Measurements from ENCODE around the gene MMP25. TPM values are rescaled to one million over a fixed set of nuclear protein-coding genes. Genes with fewer than 3 reads are reported as not detected.

The MMP25 gene
- total RNA-seq, 1 donor: under 0.01 TPM

DNA sequence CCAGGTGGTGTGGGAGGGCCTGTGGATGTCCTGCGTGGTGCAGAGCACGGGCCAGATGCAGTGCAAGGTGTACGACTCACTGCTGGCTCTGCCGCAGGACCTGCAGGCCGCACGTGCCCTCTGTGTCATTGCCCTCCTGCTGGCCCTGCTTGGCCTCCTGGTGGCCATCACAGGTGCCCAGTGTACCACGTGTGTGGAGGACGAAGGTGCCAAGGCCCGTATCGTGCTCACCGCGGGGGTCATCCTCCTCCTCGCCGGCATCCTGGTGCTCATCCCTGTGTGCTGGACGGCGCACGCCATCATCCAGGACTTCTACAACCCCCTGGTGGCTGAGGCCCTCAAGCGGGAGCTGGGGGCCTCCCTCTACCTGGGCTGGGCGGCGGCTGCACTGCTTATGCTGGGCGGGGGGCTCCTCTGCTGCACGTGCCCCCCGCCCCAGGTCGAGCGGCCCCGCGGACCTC, 32.8 kb upstream of the MMP25 start:
- TF ChIP-seq, protein P1, sequence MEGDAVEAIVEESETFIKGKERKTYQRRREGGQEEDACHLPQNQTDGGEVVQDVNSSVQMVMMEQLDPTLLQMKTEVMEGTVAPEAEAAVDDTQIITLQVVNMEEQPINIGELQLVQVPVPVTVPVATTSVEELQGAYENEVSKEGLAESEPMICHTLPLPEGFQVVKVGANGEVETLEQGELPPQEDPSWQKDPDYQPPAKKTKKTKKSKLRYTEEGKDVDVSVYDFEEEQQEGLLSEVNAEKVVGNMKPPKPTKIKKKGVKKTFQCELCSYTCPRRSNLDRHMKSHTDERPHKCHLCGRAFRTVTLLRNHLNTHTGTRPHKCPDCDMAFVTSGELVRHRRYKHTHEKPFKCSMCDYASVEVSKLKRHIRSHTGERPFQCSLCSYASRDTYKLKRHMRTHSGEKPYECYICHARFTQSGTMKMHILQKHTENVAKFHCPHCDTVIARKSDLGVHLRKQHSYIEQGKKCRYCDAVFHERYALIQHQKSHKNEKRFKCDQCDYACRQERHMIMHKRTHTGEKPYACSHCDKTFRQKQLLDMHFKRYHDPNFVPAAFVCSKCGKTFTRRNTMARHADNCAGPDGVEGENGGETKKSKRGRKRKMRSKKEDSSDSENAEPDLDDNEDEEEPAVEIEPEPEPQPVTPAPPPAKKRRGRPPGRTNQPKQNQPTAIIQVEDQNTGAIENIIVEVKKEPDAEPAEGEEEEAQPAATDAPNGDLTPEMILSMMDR (IDR thresholded peaks at IDR 0.05; ENCODE audit: extremely low read depth, low read depth, low read length): no peak
- Histone ChIP-seq H3K27ac (ENCODE audit: low read depth, low read length) (no peak overlapping the region), H3K36me3 (ENCODE audit: insufficient read depth, low read length) (no peaks in the 10 kb centered on the region), H3K27me3 (ENCODE audit: insufficient read depth, low read length) (peaks cover 59% of the 10 kb centered on the region), H3K79me2 (ENCODE audit: insufficient read depth, low read length) (no peaks in the 10 kb centered on the region), H4K20me1 (ENCODE audit: insufficient read depth, low read length) (no peaks in the 10 kb centered on the region), H3K4me2 (ENCODE audit: insufficient read depth, low read length) (no peak overlapping the region), H3K9me3 (ENCODE audit: low read depth, low read length) (no peaks in the 10 kb centered on the region), H3K4me1 (ENCODE audit: insufficient read depth, low read length) (no peaks in the 10 kb centered on the region), H3K4me3 (ENCODE audit: insufficient read depth, low read length) (no peak overlapping the region), H2AFZ (ENCODE audit: low read length) (no peak overlapping the region)
- no peak for DNase-seq (ENCODE audit: insufficient read length, low spot score, missing footprints)

DNA sequence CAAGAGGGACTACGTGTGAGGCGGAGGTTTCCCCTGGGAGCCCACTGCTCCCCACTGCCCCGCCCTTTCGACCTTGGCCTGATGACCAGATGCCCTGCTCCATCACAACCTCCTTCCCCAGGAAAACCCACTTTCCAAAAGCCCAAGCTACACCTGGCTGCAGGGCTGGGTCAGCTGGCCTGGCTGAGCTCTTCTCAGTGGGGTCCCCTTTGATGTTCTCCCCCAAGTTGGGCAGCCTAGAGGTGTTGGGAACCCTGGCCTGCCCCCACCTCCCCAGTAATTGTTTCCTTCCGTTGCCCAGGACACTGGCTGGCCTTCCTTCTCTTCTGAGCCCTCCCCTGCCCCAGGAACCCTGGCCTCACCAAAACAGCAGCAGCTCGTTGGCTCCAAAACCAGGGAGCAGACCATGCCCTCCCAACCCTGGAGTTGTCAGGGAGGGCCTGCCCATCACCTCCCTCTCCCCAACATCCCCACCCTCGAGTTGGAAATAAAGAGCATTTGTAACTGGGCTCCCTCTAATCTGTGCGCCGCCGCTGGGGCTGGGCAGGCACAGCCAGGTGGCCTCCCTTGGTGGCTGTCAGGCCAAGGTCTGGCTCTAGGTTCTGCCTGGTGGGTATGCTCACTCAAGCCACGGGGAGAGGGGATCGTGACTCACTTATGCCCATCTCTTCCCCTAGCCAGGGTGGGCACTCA, 32.2 kb upstream of the MMP25 start:
- H3K79me2 ChIP-seq (ENCODE audit: insufficient read depth, low read length): no peaks in the 10 kb centered on the region
- H3K36me3 ChIP-seq (ENCODE audit: insufficient read depth, low read length): no peaks in the 10 kb centered on the region
- H3K27me3 ChIP-seq (ENCODE audit: insufficient read depth, low read length): peaks cover 53% of the 10 kb centered on the region
- H3K27ac ChIP-seq (ENCODE audit: low read depth, low read length): no peak overlapping the region
- TF ChIP-seq, protein P1 (IDR thresholded peaks at IDR 0.05; ENCODE audit: extremely low read depth, low read depth, low read length): no peak
- DNase-seq (ENCODE audit: insufficient read length, low spot score, missing footprints): no peak
- no peak overlapping the region for H2AFZ ChIP-seq (ENCODE audit: low read length)
- no peaks in the 10 kb centered on the region for H3K4me1 ChIP-seq (ENCODE audit: insufficient read depth, low read length)
- no peak overlapping the region for H3K4me3 ChIP-seq (ENCODE audit: insufficient read depth, low read length)
- H3K9me3 ChIP-seq (ENCODE audit: low read depth, low read length): no peaks in the 10 kb centered on the region
- H4K20me1 ChIP-seq (ENCODE audit: insufficient read depth, low read length): no peaks in the 10 kb centered on the region
- H3K4me2 ChIP-seq (ENCODE audit: insufficient read depth, low read length): no peak overlapping the region

DNA sequence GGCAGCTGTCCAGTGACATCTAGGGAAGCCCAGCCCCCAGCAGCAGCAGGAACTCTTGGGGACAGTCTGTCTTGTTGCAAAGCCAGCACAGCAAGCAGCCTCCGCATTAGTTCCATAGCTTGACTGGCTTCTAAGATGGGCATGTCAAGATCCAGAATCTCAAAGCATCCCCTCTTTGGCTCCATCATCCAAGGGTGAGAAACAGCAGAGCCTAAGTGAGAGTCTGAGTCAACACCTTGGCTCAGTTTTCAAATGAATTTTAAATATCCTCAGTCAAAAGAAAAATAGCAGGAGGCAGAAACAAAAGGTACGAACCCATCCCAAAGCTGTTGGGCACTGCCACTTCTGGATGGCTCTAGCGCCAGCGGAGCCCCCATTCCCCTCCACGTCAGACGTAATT, 31.4 kb upstream of the MMP25 start:
- Histone ChIP-seq H3K9me3 (ENCODE audit: low read depth, low read length) (no peaks in the 10 kb centered on the region), H2AFZ (ENCODE audit: low read length) (no peak overlapping the region), H3K4me3 (ENCODE audit: insufficient read depth, low read length) (no peak overlapping the region), H3K4me2 (ENCODE audit: insufficient read depth, low read length) (no peak overlapping the region), H4K20me1 (ENCODE audit: insufficient read depth, low read length) (no peaks in the 10 kb centered on the region), H3K79me2 (ENCODE audit: insufficient read depth, low read length) (no peaks in the 10 kb centered on the region), H3K36me3 (ENCODE audit: insufficient read depth, low read length) (no peaks in the 10 kb centered on the region), H3K27me3 (ENCODE audit: insufficient read depth, low read length) (peaks cover 45% of the 10 kb centered on the region), H3K27ac (ENCODE audit: low read depth, low read length) (no peak overlapping the region), H3K4me1 (ENCODE audit: insufficient read depth, low read length) (no peaks in the 10 kb centered on the region)
- DNase-seq (ENCODE audit: insufficient read length, low spot score, missing footprints): no peak
- TF ChIP-seq, protein P1 (IDR thresholded peaks at IDR 0.05; ENCODE audit: extremely low read depth, low read depth, low read length): no peak

DNA sequence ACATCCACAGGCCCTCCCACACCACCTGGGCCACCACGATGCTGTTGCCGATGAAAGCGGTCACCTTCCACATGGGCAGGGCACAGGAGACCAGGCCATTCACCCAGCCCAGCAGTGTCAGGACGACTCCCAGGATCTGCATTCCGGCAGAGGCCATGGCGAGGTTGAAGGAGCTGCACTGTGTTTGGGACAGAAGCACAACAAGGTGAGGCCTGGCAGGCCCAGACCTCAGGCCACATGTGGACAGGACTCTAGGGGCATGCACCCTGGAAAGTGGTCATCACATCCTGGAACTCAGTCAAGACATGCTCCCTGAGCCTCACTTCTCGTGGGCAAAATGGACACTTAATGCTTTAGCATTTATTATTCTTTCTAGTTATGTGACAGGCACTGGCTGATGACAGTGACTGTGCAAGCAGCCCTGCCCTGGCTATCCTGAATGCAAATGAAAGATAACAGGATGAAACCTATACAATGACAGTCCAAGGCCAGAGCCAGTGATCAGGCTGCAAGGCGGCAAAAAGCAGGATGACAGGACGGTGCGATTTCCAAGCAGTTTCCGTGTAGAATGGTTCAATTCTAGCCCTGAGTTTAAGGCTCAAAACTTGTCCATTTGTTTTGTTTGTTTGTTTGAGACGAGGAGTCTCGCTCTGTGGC, 30.4 kb upstream of the MMP25 start:
- DNase-seq (ENCODE audit: insufficient read length, low spot score, missing footprints): no peak
- Histone ChIP-seq H3K27ac (ENCODE audit: low read depth, low read length) (no peak overlapping the region), H4K20me1 (ENCODE audit: insufficient read depth, low read length) (peaks cover 3% of the 10 kb centered on the region), H3K4me1 (ENCODE audit: insufficient read depth, low read length) (no peaks in the 10 kb centered on the region), H3K4me3 (ENCODE audit: insufficient read depth, low read length) (no peak overlapping the region), H3K4me2 (ENCODE audit: insufficient read depth, low read length) (no peak overlapping the region), H3K9me3 (ENCODE audit: low read depth, low read length) (no peaks in the 10 kb centered on the region), H2AFZ (ENCODE audit: low read length) (no peak overlapping the region), H3K36me3 (ENCODE audit: insufficient read depth, low read length) (no peaks in the 10 kb centered on the region), H3K79me2 (ENCODE audit: insufficient read depth, low read length) (no peaks in the 10 kb centered on the region), H3K27me3 (ENCODE audit: insufficient read depth, low read length) (peaks cover 36% of the 10 kb centered on the region)
- TF ChIP-seq, protein P1 (IDR thresholded peaks at IDR 0.05; ENCODE audit: extremely low read depth, low read depth, low read length): no peak
